ENCODE results near the gene HOXB7.

HOXB7 gene

GRCh38 chr17:48610282-48611211 is at the start of gene HOXB7:
Gene HOXB7 (minus strand): TSS chr17:48611017. CDS start chr17:48610918, 99 bp downstream.
- peak; percentile 72 for DNase-seq (ENCODE audit: low spot score)

GRCh38 chr17:48655913-48656312 is 45.1 kb upstream of the HOXB7 start:
- no peak for DNase-seq (ENCODE audit: low spot score)

GRCh38 chr17:48649741-48650140 is 38.9 kb upstream of the HOXB7 start:
- no peak for DNase-seq (ENCODE audit: low spot score)

- no peak for DNase-seq (ENCODE audit: low spot score)
Measured at GRCh38 chr17:48647963-48648245, 37.1 kb upstream of the HOXB7 start.

- DNase-seq (ENCODE audit: low spot score), result peak; percentile 40
Measured at GRCh38 chr17:48647103-48647962, 36.5 kb upstream of the HOXB7 start.

GRCh38 chr17:48646183-48647102 is 35.6 kb upstream of the HOXB7 start:
- DNase-seq (ENCODE audit: low spot score), result peak; percentile 64

GRCh38 chr17:48645639-48646182 is 34.9 kb upstream of the HOXB7 start:
- no peak for DNase-seq (ENCODE audit: low spot score)

GRCh38 chr17:48644910-48645557 is 34.2 kb upstream of the HOXB7 start:
- DNase-seq (ENCODE audit: low spot score), result no peak

- DNase-seq (ENCODE audit: low spot score), result no peak
Measured at GRCh38 chr17:48644159-48644558, 33.3 kb upstream of the HOXB7 start.

- no peak for DNase-seq (ENCODE audit: low spot score)
Measured at GRCh38 chr17:48643697-48644012, 32.8 kb upstream of the HOXB7 start.

- no peak for DNase-seq (ENCODE audit: low spot score)
Measured at GRCh38 chr17:48642843-48643696, 32.3 kb upstream of the HOXB7 start.

- peak; percentile 34 for DNase-seq (ENCODE audit: low spot score)
Measured at GRCh38 chr17:48642059-48642842, 31.4 kb upstream of the HOXB7 start.

GRCh38 chr17:48641541-48642058 is 30.8 kb upstream of the HOXB7 start:
- no peak for DNase-seq (ENCODE audit: low spot score)

- no peak for DNase-seq (ENCODE audit: low spot score)
Measured at GRCh38 chr17:48640858-48641180, 30.0 kb upstream of the HOXB7 start.

GRCh38 chr17:48639982-48640857 is 29.4 kb upstream of the HOXB7 start:
- DNase-seq (ENCODE audit: low spot score), result no peak

GRCh38 chr17:48639136-48639535 is 28.3 kb upstream of the HOXB7 start:
- no peak for DNase-seq (ENCODE audit: low spot score)

GRCh38 chr17:48637323-48638260 is 26.8 kb upstream of the HOXB7 start:
- DNase-seq (ENCODE audit: low spot score), result no peak

Measured in LoVo (cell line).